Body of pancreas (tissue), 4 donors: ENCODE results near the gene ZNF71. TPM values are rescaled to one million over a fixed set of nuclear protein-coding genes. Genes with fewer than 3 reads are reported as not detected.
A peak's percentile ranks its signal among the peaks of the same experiment; 100 is the strongest.

Experiments
- ATAC-seq: fragments of 150-250 bp; one replicate; pipeline ENCODE4 v1.9.1; 2016
- DNase-seq, 4 donors: peaks; one replicate each; pipeline ENCODE4 v3.0.0-alpha.2; 2019
- H3K27ac ChIP-seq, 4 donors: fragments of 200-600 bp; sonication (generic); 1 replicate in 3 of 4; 2 replicates in 1 of 4; pipeline versions ENCODE4 v1.5.1 to v1.6.1; 2016 to 2019; ENCODE audit warnings: mild to moderate bottlenecking in 1 of 4, mixed read lengths in 1 of 4, moderate library complexity in 1 of 4
- H3K27me3 ChIP-seq, 2 donors: fragments of 200-600 bp; sonication (generic); one replicate each; pipeline ENCODE4 v1.6.0; 2016; ENCODE audit warnings: mild to moderate bottlenecking in 1 of 2
- H3K36me3 ChIP-seq, 2 donors: fragments of 200-600 bp; sonication (generic); replicated peaks in 1 of 2; 2 replicates each; pipeline ENCODE4 v1.5.1; 2016; ENCODE audit warnings: low read depth in 2 of 2; ENCODE audit not compliant: insufficient read depth in 1 of 2
- H3K4me1 ChIP-seq: fragments of 200-600 bp; sonication (generic); one replicate; pipeline ENCODE4 v1.6.0; 2016
- H3K4me3 ChIP-seq, 2 donors: fragments of 200-600 bp; sonication (generic); 1 replicate in 1 of 2; 2 replicates in 1 of 2; pipeline ENCODE4 v1.5.1; 2016 to 2019
- H3K9me3 ChIP-seq, 3 donors: fragments of 200-600 bp; sonication (generic); 1 replicate in 2 of 3; 2 replicates in 1 of 3; pipeline ENCODE4 v1.5.1; 2016
- POLR2A ChIP-seq, 3 donors: fragments of 450-650 bp; IDR thresholded peaks; one replicate each; pipeline ENCODE4 v1.6.1; 2016; ENCODE audit warnings: antibody characterized with exemption in 3 of 3, mild to moderate bottlenecking in 2 of 3
- WGBS, 2 donors: methylation state at CpG; one replicate each; pipeline ENCODE4 v1.1.5; 2017; 5-methylcytosine and 5-hydroxymethylcytosine counted together
- intact Hi-C: fragments of 100-400 bp; cut with DNase I; formaldehyde crosslinking; loops from one replicate; pipeline ENCODE4 v1.15.1; 2023
- total RNA-seq, 2 donors: library from RNA; depleted of rRNA; stranded (reverse); fragments of >200 nt; gene quantifications; one replicate each; pipeline ENCODE4 v1.1.0, GENCODE V29; 2016
- TF ChIP-seq, protein P1 (sequence below), 7 experiments: fragments of 450-650 bp in 4 of 7; fragments of 200-600 bp in 3 of 7; sonication (generic) in 3 of 7; IDR thresholded peaks; one replicate each; pipeline ENCODE4 v1.5.1; 2016 to 2019; ENCODE audit warnings: antibody characterized with exemption in 7 of 7

ZNF71 gene
- total RNA-seq, 2 donors from 2014 or later, result 4.9 to 7.0 TPM

DNA sequence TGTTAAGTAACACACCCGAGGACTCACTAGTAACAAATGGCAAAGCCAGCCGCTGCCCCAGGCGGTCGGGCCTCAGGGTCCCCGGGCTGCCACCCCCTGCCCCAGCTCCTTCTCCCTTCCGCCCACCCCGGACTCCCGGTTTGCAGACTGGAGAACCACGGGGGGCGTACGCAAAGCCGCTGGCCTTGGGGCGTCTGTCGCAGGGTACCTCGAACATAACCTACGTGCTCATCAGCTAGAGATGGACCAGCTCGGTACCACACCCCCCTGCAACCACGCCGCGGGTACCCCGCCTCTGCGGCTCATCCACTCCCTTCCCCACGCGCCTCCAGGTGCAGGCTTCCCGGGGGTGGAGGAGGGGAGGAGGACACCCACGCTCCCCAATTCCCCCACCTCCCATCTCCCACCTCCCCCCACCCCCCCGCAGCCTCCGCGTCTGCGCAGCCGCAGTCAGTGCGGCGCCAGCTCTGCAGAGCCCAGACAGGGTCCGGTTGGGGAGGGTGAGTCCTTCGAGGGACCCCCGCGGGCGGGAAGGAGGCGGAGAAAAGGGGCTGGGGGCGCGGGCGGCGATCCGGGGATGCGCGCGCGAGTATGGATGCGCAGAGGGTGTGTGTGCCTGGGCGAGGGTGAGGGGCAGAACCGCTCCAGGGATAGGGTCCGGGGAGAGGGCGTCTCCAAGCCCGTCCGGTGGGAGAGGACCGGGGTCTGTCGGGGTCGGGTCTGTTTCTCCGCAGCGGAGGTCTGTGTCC, 47.8 kb downstream of the ZNF71 start, which contains the start of gene SMIM17:
Gene SMIM17 (plus strand): TSS at position 449 of the 749 bp plus-strand sequence. CDS start 2,509 bp downstream, outside the sequence.
- Histone ChIP-seq H3K36me3 (no peaks in the 10 kb centered on the region), H3K27ac (no peak within 1 kb of the TSS), H3K27me3 (peaks cover 0 to 8% of the 10 kb centered on the region in 2 donors), H3K4me1 (no peaks in the 10 kb centered on the region), H3K9me3 (peaks cover 0 to 16% (median 0%) of the 10 kb centered on the region in 3 donors), H3K4me3 (no peak within 1 kb of the TSS)
- TF ChIP-seq, protein P1, sequence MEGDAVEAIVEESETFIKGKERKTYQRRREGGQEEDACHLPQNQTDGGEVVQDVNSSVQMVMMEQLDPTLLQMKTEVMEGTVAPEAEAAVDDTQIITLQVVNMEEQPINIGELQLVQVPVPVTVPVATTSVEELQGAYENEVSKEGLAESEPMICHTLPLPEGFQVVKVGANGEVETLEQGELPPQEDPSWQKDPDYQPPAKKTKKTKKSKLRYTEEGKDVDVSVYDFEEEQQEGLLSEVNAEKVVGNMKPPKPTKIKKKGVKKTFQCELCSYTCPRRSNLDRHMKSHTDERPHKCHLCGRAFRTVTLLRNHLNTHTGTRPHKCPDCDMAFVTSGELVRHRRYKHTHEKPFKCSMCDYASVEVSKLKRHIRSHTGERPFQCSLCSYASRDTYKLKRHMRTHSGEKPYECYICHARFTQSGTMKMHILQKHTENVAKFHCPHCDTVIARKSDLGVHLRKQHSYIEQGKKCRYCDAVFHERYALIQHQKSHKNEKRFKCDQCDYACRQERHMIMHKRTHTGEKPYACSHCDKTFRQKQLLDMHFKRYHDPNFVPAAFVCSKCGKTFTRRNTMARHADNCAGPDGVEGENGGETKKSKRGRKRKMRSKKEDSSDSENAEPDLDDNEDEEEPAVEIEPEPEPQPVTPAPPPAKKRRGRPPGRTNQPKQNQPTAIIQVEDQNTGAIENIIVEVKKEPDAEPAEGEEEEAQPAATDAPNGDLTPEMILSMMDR (IDR thresholded peaks at IDR 0.05), result no peak
- TF ChIP-seq POLR2A (IDR thresholded peaks at IDR 0.05), result no peak
- WGBS, 2 donors, result 4 to 27% methylated on average over 3 to 60 of the region's 60 CpGs
- intact Hi-C loops, result no loop called here
- DNase-seq, result no peak
- no peak for ATAC-seq

DNA sequence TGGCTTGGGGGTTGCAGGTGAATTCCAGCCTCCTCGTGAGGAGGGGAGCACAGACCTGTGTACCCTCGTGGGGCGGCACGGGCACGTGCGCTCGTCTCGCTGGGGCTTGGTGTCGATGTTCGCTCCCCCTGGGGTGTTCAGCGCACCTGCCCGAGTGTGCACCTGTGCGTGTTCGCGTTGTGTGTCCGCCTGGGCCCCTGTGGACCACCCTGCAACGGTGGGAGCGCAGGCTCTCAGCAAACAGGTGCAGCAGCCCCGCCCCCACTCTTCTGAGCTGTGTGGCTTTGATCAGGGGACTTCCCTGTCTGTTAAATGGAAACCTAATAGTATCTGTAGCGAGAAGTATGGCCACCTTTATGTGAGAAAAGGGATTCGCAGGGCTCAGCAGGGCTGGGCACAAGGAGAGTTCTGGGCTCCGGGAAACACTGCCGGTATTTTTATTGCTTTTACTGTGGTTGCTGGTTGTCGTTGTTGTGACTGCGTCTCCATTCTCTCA, 48.4 kb downstream of the ZNF71 start:
- DNase-seq (no peak), ATAC-seq (no peak)
- no peak overlapping the region for H3K4me3 ChIP-seq
- intact Hi-C loops, result no loop called here
- TF ChIP-seq POLR2A (IDR thresholded peaks at IDR 0.05), result no peak
- TF ChIP-seq, protein P1 (IDR thresholded peaks at IDR 0.05), result no peak
- H3K36me3 ChIP-seq, result no peaks in the 10 kb centered on the region
- no peak overlapping the region for H3K27ac ChIP-seq
- H3K4me1 ChIP-seq, result no peaks in the 10 kb centered on the region
- peaks cover 0 to 16% (median 0%) of the 10 kb centered on the region in 3 donors for H3K9me3 ChIP-seq
- WGBS, 2 donors, result 6 to 11% methylated on average over 17 to 25 of the region's 25 CpGs
- H3K27me3 ChIP-seq, result peaks cover 0 to 8% of the 10 kb centered on the region in 2 donors

DNA sequence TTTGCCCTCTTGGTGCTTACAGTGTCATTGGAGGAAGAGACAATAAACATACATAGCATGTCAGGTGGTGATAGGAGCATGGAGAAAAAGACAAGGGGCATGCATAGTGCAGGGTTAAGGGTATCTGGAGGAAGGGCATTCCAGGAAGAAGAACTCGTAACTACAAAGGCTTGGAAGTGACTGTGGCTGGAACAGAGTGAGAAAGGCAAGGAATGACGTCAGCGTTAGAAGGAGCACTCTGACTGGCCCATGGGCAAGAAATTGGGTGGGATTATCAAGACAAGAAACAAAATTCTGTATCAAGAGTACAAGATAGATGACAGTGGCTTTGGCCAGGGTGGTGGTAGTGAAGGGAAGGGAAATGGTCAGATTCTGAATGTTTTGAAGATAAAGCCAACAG, 59.0 kb downstream of the ZNF71 start:
- Histone ChIP-seq H3K27me3 (no peaks in the 10 kb centered on the region), H3K9me3 (no peaks in the 10 kb centered on the region), H3K4me1 (no peaks in the 10 kb centered on the region), H3K4me3 (no peak overlapping the region), H3K27ac (no peak overlapping the region), H3K36me3 (no peaks in the 10 kb centered on the region)
- DNase-seq (no peak), ATAC-seq (no peak)
- no peak for TF ChIP-seq POLR2A (IDR thresholded peaks at IDR 0.05)
- TF ChIP-seq, protein P1 (IDR thresholded peaks at IDR 0.05), result no peak
- intact Hi-C loops, result no loop called here
- 55 to 64% methylated on average over 3 of the region's 3 CpGs for WGBS, 2 donors

DNA sequence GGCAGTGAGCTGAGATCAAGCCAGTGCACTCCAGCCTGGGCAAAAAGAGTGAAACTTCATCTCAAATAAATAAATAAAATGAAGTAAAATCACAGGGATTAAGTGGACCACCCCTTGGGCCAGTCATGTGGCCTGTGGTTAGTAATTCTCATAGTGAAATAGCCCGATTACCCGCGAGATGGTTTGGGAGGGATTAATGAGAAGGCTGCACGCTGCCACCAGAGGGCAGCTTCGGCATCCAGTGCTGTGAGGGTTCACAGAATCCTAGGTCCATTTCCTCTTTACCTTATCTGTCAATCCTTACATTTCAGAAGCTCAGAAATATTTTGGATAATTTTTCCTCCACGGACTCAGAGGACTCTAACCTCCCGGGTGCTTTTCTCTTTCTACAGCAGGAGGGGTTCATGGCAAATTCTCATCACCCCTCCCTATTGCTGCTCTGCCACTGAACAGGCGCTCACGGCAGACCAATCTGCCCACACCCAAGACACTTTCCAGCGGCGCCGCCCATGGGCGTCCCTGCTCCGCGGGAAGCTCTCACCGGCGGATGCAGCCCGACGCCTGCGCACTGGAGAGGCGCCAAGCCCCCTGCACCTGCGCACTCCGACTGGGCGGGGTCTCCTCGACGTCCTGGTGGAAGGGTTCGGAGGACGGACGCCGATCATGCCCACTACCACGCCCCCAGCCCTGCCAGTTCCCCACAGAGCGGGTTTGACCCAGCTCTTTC, 65.4 kb downstream of the ZNF71 start:
- peak overlapping the region in 1 of 4 donors; percentile 35 for H3K27ac ChIP-seq
- peaks cover 0 to 6% (median 0%) of the 10 kb centered on the region in 3 donors for H3K9me3 ChIP-seq
- no peaks in the 10 kb centered on the region for H3K27me3 ChIP-seq
- H3K36me3 ChIP-seq, result no peaks in the 10 kb centered on the region
- intact Hi-C loops, result no loop called here
- TF ChIP-seq, protein P1 (IDR thresholded peaks at IDR 0.05), result peak in 4 of 7 experiments; percentile 9 to 28 (median 18)
- no peak for TF ChIP-seq POLR2A (IDR thresholded peaks at IDR 0.05)
- no peak for ATAC-seq
- no peaks in the 10 kb centered on the region for H3K4me1 ChIP-seq
- peak in 3 of 4 donors; percentile 33 to 44 (median 37) for DNase-seq
- WGBS, 2 donors, result 11 to 23% methylated on average over 28 to 32 of the region's 32 CpGs
- H3K4me3 ChIP-seq, result no peak overlapping the region
